Suppressor macrophage treated with lipopolysaccharide for 1 hour (primary cell): ENCODE results near the gene NCAPD3.

Experiments used
- DNase-seq, 3 donors: peaks; one replicate each; pipeline ENCODE4 v3.0.0-alpha.2; 2020 to 2022

NCAPD3 gene

GRCh38 chr11:134158023-134158422 lies 65.7 kb downstream of the NCAPD3 start:
- DNase-seq = no peak

GRCh38 chr11:134157451-134157850 lies 66.3 kb downstream of the NCAPD3 start:
- no peak for DNase-seq

- DNase-seq = no peak
Observed at GRCh38 chr11:134155946-134156865, 67.6 kb downstream of the NCAPD3 start.

- no peak for DNase-seq
Observed at GRCh38 chr11:134155456-134155855, 68.3 kb downstream of the NCAPD3 start.

- no peak for DNase-seq
Observed at GRCh38 chr11:134154441-134154840, 69.3 kb downstream of the NCAPD3 start.

- DNase-seq = no peak
Observed at GRCh38 chr11:134153147-134153905, 70.4 kb downstream of the NCAPD3 start.

- no peak for DNase-seq
Observed at GRCh38 chr11:134152696-134153095, 71.1 kb downstream of the NCAPD3 start.

- no peak for DNase-seq
Observed at GRCh38 chr11:134151083-134151747, 72.6 kb downstream of the NCAPD3 start.

- no peak for DNase-seq
Observed at GRCh38 chr11:134150195-134150903, 73.4 kb downstream of the NCAPD3 start.

GRCh38 chr11:134149371-134149770 lies 74.4 kb downstream of the NCAPD3 start:
- DNase-seq = no peak

GRCh38 chr11:134146598-134146997 lies 77.2 kb downstream of the NCAPD3 start:
- DNase-seq = no peak

GRCh38 chr11:134145715-134146114 lies 78.1 kb downstream of the NCAPD3 start:
- no peak for DNase-seq

- DNase-seq = no peak
Observed at GRCh38 chr11:134144744-134145143, 79.0 kb downstream of the NCAPD3 start.

- DNase-seq = no peak
Observed at GRCh38 chr11:134143801-134144200, 80.0 kb downstream of the NCAPD3 start.

GRCh38 chr11:134142536-134142935 lies 81.2 kb downstream of the NCAPD3 start:
- DNase-seq = no peak

- no peak for DNase-seq
Observed at GRCh38 chr11:134140961-134141490, 82.7 kb downstream of the NCAPD3 start.

GRCh38 chr11:134139873-134140331 lies 83.9 kb downstream of the NCAPD3 start:
- DNase-seq = peak; percentile 51 to 59 (median 52)

GRCh38 chr11:134139303-134139872 lies 84.4 kb downstream of the NCAPD3 start:
- DNase-seq = no peak

GRCh38 chr11:134138376-134138775 lies 85.4 kb downstream of the NCAPD3 start:
- DNase-seq = no peak

- DNase-seq = no peak
Observed at GRCh38 chr11:134134167-134134566, 89.6 kb downstream of the NCAPD3 start.

- DNase-seq = no peak
Observed at GRCh38 chr11:134132808-134133207, 91.0 kb downstream of the NCAPD3 start.
